Activated CD8-positive, alpha-beta memory T cell treated with anti-CD3 and anti-CD28 coated beads, Interleukin-2, amount 10 ng/mL, durations not matched to agents 7 days and 5 days (primary cell): Measurements from ENCODE around the gene SMIM3. TPM values are rescaled to one million over a fixed set of nuclear protein-coding genes. Genes with fewer than 3 reads are reported as not detected.
"Not testable (repeated sequence)": the region's sequence is repeated elsewhere in the genome, so short reads cannot be mapped to it uniquely, and the experiment has no call there.

Source experiments
- ATAC-seq: fragments of 150-1000 bp; cut with Tn5 transposase; one replicate; pipeline ENCODE4 v1.10.0; 2021; ENCODE audit warnings: moderate library complexity
- CTCF ChIA-PET: fragments of 350-600 bp; sonication (Branson Sonifier 250); formaldehyde crosslinking; loops from one replicate; lab custom pipeline; 2021; ENCODE audit warnings: antibody characterized with exemption; lab: Charles Lee
- DNase-seq: peaks from one replicate; pipeline ENCODE4 v3.0.0-alpha.2; 2020
- H3K27ac Mint-ChIP-seq: one replicate; pipeline ENCODE4 v1.8.0; 2021; ENCODE audit warnings: mild to moderate bottlenecking, mixed read lengths
- H3K27me3 Mint-ChIP-seq: one replicate; pipeline ENCODE4 v1.8.0; 2021; ENCODE audit warnings: mixed read lengths
- H3K36me3 Mint-ChIP-seq: one replicate; pipeline ENCODE4 v1.8.0; 2021; ENCODE audit warnings: mild to moderate bottlenecking, mixed read lengths
- H3K4me1 Mint-ChIP-seq: one replicate; pipeline ENCODE4 v1.8.0; 2021; ENCODE audit warnings: mixed read lengths
- H3K4me3 Mint-ChIP-seq: one replicate; pipeline ENCODE4 v1.8.0; 2021; ENCODE audit warnings: mild to moderate bottlenecking, moderate library complexity, mixed read lengths
- H3K9me3 Mint-ChIP-seq: one replicate; pipeline ENCODE4 v1.8.0; 2022; ENCODE audit warnings: low read depth, mixed read lengths
- total RNA-seq, 2 experiments: library from RNA; stranded (reverse); gene quantifications; one replicate each; pipeline ENCODE4 v1.2.3, GENCODE V29; 2021

SMIM3 gene
- total RNA-seq, 2 experiments from 2014 or later, result 22.1 to 37.5 TPM

GRCh38 chr5:150816946-150817345 lies 38.4 kb downstream of the SMIM3 start:
- ATAC-seq (no peak), DNase-seq (no peak)
- CTCF ChIA-PET, result no interaction called here
- peaks cover 8% of the 10 kb centered on the region for H3K36me3 Mint-ChIP-seq
- no peak overlapping the region for H3K27ac Mint-ChIP-seq
- peaks cover 13% of the 10 kb centered on the region for H3K27me3 Mint-ChIP-seq
- H3K4me3 Mint-ChIP-seq, result no peak overlapping the region
- peaks cover 12% of the 10 kb centered on the region for H3K9me3 Mint-ChIP-seq
- peaks cover 2% of the 10 kb centered on the region for H3K4me1 Mint-ChIP-seq

GRCh38 chr5:150829744-150830143 lies 51.2 kb downstream of the SMIM3 start:
- ATAC-seq (no peak), DNase-seq (no peak)
- Mint-ChIP-seq H3K36me3 (no peaks in the 10 kb centered on the region), H3K4me3 (no peak overlapping the region), H3K27ac (no peak overlapping the region), H3K27me3 (peaks cover 2% of the 10 kb centered on the region), H3K9me3 (peaks cover 16% of the 10 kb centered on the region), H3K4me1 (no peaks in the 10 kb centered on the region)
- CTCF ChIA-PET, result no interaction called here

GRCh38 chr5:150831821-150832220 lies 53.3 kb downstream of the SMIM3 start:
- H3K27me3 Mint-ChIP-seq, ATAC-seq, H3K36me3 Mint-ChIP-seq, H3K4me1 Mint-ChIP-seq, DNase-seq, CTCF ChIA-PET, H3K4me3 Mint-ChIP-seq, H3K27ac Mint-ChIP-seq: not testable (repeated sequence)
- peaks cover 16% of the 10 kb centered on the region for H3K9me3 Mint-ChIP-seq

- Mint-ChIP-seq H3K27me3 (peaks cover 16% of the 10 kb centered on the region), H3K4me1 (no peaks in the 10 kb centered on the region), H3K4me3 (no peak overlapping the region), H3K9me3 (peaks cover 8% of the 10 kb centered on the region), H3K36me3 (no peaks in the 10 kb centered on the region), H3K27ac (no peak overlapping the region)
- CTCF ChIA-PET, result interaction anchor here (0.8 kb wide), 1 partner anchor 11 kb away, joined by 3 read pairs; the partner anchor contains the start of gene IRGM
- no peak for ATAC-seq
- no peak for DNase-seq
Observed at GRCh38 chr5:150836064-150836463, 57.5 kb downstream of the SMIM3 start.

DNA sequence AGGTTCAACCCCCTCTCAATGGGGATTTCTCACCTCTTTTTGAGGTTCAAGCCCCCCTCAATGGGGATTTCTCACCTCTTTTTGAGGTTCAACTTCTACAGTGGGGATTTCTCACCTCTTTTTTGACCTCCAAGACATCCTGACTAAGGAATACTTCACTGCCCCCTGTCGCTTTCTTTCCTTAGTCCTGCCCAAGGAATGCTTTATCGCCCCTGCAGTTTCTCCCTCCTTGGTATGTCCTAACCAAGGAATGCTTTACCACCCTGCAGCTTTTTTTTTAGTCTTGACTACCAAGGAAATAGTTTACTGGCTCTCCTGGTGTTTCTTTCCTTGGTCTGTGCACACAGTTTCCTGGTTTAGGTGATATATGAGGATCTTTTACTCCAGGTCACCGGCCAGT lies 58.1 kb downstream of the SMIM3 start:
- no peak overlapping the region for H3K4me3 Mint-ChIP-seq
- H3K27me3 Mint-ChIP-seq, result peaks cover 17% of the 10 kb centered on the region
- CTCF ChIA-PET, result interaction anchor here (0.8 kb wide), 1 partner anchor 10 kb away, joined by 3 read pairs; the partner anchor contains the start of gene IRGM
- no peaks in the 10 kb centered on the region for H3K4me1 Mint-ChIP-seq
- no peak overlapping the region for H3K27ac Mint-ChIP-seq
- H3K36me3 Mint-ChIP-seq, result no peaks in the 10 kb centered on the region
- ATAC-seq, result no peak
- H3K9me3 Mint-ChIP-seq, result peaks cover 6% of the 10 kb centered on the region
- no peak for DNase-seq

DNA sequence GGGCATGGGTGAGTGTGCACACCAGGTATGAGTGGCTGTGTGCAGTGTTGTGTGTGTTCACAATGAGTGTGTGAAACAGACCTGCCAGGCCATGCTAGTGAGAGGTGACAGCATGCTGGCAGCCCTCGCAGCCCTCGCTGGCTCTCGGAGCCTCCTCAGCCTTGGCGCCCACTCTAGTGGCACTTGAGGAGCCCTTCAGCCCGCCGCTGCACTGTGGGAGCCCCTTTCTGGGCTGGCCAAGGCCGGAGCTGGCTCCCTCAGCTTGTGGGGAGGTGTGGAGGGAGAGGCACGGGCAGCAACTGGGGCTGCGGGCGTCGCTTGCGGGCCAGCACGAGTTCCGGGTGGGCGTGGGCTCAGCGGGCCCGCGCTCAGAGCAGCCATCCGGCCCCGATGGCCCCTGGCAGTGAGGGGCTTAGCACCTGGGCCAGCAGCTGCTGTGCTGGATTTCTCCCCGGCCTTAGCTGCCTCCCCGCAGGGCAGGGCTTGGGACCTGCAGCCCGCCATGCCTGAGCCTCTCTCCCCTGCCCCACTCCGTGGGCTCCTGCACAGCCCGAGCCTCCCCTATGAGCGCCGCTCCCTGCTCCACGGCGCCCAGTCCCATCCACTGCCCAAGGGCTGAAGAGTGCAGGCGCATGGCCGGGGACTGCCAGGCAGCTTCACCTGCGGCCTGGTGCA lies 66.8 kb downstream of the SMIM3 start:
- not testable (repeated sequence) for H3K9me3 Mint-ChIP-seq, DNase-seq, ATAC-seq, H3K27me3 Mint-ChIP-seq, H3K4me3 Mint-ChIP-seq, H3K27ac Mint-ChIP-seq, H3K36me3 Mint-ChIP-seq
- peaks cover 29% of the 10 kb centered on the region for H3K4me1 Mint-ChIP-seq
- CTCF ChIA-PET, result interaction anchor here (1.1 to 4.0 kb wide), 14 partner anchors 10 to 395 kb away, joined by 4 to 68 read pairs (median 9); partner anchors contain the start of genes DCTN4, RBM22 and SMIM3

DNA sequence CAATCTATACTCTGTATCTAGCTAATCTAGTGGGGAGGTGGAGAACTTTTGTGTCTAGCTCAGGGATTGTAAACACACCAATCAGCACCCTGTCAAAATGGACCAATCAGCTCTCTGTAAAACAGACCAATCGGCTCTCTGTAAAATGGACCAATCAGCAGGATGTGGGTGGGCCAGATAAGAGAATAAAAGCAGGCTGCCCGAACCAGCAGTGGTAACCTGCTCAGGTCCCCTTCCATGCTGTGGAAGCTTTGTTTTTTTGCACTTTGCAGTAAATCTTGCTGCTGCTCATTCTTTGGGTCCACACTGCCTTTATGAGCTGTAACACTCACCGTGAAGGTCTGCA lies 67.7 kb downstream of the SMIM3 start, which contains the start of gene IRGM:
Gene IRGM, plus strand, starts transcription at position 214 of the 346 bp plus-strand sequence. CDS start 1,603 bp downstream, outside the sequence.
- H3K27me3 Mint-ChIP-seq, H3K9me3 Mint-ChIP-seq, DNase-seq, H3K36me3 Mint-ChIP-seq: not testable (repeated sequence)
- Mint-ChIP-seq H3K4me3 (peak within 1 kb of the TSS; percentile 73), H3K27ac (peak within 1 kb of the TSS; percentile 93), H3K4me1 (peaks cover 31% of the 10 kb centered on the region)
- CTCF ChIA-PET, result interaction anchor here (0.6 to 4.0 kb wide), 35 partner anchors 9 to 498 kb away, joined by 3 to 68 read pairs (median 5); partner anchors contain the start of genes DCTN4, RBM22 and SMIM3
- ATAC-seq, result peak; percentile 13

Other genes starting within 250 kb of the SMIM3 start
- under 1 TPM; 0.05 to 0.09 TPM for gene SYNPO, start 138.1 kb upstream of the SMIM3 start, total RNA-seq
- gene MYOZ3, start 117.5 kb upstream of the SMIM3 start, total RNA-seq, result not detected
- gene RBM22, start 77.7 kb upstream of the SMIM3 start, total RNA-seq, result 10 to 100 TPM; 63.3 to 78.7 TPM
- gene DCTN4, start 19.7 kb upstream of the SMIM3 start, total RNA-seq, result 10 to 100 TPM; 41.9 to 46.1 TPM
- 1 to 10 TPM; 1.7 to 3.8 TPM for gene IRGM, start 67.8 kb downstream of the SMIM3 start, total RNA-seq
- gene ZNF300, start 126.2 kb downstream of the SMIM3 start, total RNA-seq, result under 1 TPM; 0.26 to 0.44 TPM
- not detected for gene GPX3, start 241.8 kb downstream of the SMIM3 start, total RNA-seq